Measurements from ENCODE around the gene SAFB2. TPM values are rescaled to one million over a fixed set of nuclear protein-coding genes. Genes with fewer than 3 reads are reported as not detected.

The SAFB2 gene
- total and polyA plus RNA-seq, 10 of the 15 experiments (the other 5 are each of a cell fraction or from before 2014, with no cell fraction given), result 4.5 to 89.2 (median 42.9) TPM

DNA sequence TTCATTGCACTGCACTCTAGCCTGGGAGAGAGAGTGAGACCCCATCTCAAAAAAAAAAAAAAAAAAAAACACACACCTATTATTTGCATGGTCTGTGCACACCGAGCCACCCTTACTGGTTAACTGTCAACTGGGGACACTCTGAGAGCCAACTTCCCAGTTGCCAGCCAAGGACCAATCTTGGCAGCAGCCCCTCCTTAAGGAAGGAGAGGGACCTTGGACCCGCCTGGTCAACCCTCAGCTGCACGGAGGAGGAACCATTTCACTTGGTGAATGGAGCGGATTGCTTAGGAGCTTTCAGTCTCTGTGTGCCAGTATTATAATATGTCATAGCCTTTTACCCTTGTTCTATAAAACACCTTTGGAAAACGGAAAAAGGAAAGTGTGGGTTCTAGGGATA, 32.8 kb upstream of the SAFB2 start (continued):
- no peak for TF ChIP-seq SMAD5 (IDR thresholded peaks at IDR 0.05; ENCODE audit: low read depth)
- TF ChIP-seq EZH2 (IDR thresholded peaks at IDR 0.05; ENCODE audit: borderline replicate concordance, control insufficient read depth, low read depth, low read length), result no peak
- TF ChIP-seq SMAD1 (IDR thresholded peaks at IDR 0.05; ENCODE audit: low read depth, partially characterized antibody), result no peak
- TF ChIP-seq CHD2 (IDR thresholded peaks at IDR 0.05; ENCODE audit: borderline replicate concordance, low read depth, low read length), result no peak
- no peak for TF ChIP-seq YY1 (IDR thresholded peaks at IDR 0.05; ENCODE audit: low read depth, low read length)
- no peak for TF ChIP-seq SMARCA5 (IDR thresholded peaks at IDR 0.05)
- TF ChIP-seq, protein P1, sequence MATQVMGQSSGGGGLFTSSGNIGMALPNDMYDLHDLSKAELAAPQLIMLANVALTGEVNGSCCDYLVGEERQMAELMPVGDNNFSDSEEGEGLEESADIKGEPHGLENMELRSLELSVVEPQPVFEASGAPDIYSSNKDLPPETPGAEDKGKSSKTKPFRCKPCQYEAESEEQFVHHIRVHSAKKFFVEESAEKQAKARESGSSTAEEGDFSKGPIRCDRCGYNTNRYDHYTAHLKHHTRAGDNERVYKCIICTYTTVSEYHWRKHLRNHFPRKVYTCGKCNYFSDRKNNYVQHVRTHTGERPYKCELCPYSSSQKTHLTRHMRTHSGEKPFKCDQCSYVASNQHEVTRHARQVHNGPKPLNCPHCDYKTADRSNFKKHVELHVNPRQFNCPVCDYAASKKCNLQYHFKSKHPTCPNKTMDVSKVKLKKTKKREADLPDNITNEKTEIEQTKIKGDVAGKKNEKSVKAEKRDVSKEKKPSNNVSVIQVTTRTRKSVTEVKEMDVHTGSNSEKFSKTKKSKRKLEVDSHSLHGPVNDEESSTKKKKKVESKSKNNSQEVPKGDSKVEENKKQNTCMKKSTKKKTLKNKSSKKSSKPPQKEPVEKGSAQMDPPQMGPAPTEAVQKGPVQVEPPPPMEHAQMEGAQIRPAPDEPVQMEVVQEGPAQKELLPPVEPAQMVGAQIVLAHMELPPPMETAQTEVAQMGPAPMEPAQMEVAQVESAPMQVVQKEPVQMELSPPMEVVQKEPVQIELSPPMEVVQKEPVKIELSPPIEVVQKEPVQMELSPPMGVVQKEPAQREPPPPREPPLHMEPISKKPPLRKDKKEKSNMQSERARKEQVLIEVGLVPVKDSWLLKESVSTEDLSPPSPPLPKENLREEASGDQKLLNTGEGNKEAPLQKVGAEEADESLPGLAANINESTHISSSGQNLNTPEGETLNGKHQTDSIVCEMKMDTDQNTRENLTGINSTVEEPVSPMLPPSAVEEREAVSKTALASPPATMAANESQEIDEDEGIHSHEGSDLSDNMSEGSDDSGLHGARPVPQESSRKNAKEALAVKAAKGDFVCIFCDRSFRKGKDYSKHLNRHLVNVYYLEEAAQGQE (IDR thresholded peaks at IDR 0.05; ENCODE audit: low read depth, low read length), result no peak

DNA sequence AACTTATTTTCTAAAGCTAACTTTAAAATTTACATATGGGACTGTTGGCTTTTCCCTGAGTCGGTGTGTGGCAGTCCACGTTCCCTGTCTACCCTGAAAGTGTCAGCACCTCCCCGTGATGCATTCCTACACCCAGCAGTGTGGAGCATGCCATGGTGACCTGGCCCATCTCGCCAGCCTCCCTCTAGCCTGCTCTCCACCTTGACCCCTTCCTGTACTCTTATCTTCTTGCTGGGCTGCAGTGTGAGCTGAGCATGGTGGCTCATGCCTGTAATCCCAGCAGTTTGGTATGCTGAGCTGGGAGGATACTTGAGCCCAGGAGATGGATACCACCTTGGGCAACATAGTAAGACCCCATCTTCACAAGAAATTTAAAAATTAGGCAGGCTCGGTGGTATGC, 32.4 kb upstream of the SAFB2 start:
- ChIA-PET POLR2A (no interaction called here), CTCF (interaction anchor here (1.2 to 1.5 kb wide), 2 partner anchors 10 to 35 kb away, joined by 3 read pairs; partner anchors contain the start of gene RPL36), RAD21 (ENCODE audit: unreplicated experiment) (no interaction called here), SMC1A (ENCODE audit: uncharacterized antibody, unreplicated experiment) (interaction anchor here (1.1 to 1.7 kb wide), 2 partner anchors 33 to 36 kb away, joined by 3 read pairs; no protein-coding TSS in a partner anchor)
- no peak overlapping the region for H3K27ac ChIP-seq (ENCODE audit: control insufficient read depth, insufficient read depth)
- DNase-seq (ENCODE audit: low read depth, low spot score) (no peak), ATAC-seq (no peak), FAIRE-seq (no peak)
- WGBS (ENCODE audit: insufficient coverage, insufficient replicate concordance, low lambda C conversion rate, missing lambda C conversion rate), result 100% methylated on average over 5 of the region's 5 CpGs
- BruUV-seq (replicated peaks), result no TSS peak
- no peaks in the 10 kb centered on the region for H4K20me1 ChIP-seq (ENCODE audit: control insufficient read depth, insufficient read depth)
- H3K27me3 ChIP-seq (replicated peaks in 1 of 2; ENCODE audit: control insufficient read depth in 2 of 2, insufficient read depth in 2 of 2, low read length in 1 of 2), result no peaks in the 10 kb centered on the region
- H2AFZ ChIP-seq (ENCODE audit: control insufficient read depth, low read depth, low read length), result no peak overlapping the region
- intact Hi-C loops (cut with micrococcal nuclease; ENCODE audit: unreplicated experiment) (no loop called here), in situ Hi-C loops (cut with MboI) (no loop called here)
- H3K4me2 ChIP-seq (ENCODE audit: control insufficient read depth, insufficient read depth), result no peak overlapping the region
- H3K36me3 ChIP-seq (ENCODE audit: control insufficient read depth in 2 of 2, insufficient read depth in 2 of 2, low read length in 1 of 2), result peaks cover 36 to 44% of the 10 kb centered on the region in 2 experiments
- no peak overlapping the region for H3K4me3 ChIP-seq
- H3K79me2 ChIP-seq (ENCODE audit: control insufficient read depth, insufficient read depth, low read length), result no peaks in the 10 kb centered on the region; the same call in 1 of the 2 replicates
- H3K9ac ChIP-seq (ENCODE audit: control insufficient read depth, insufficient read depth, low read length), result no peak overlapping the region
- no peaks in the 10 kb centered on the region for H3K9me3 ChIP-seq (replicated peaks; ENCODE audit: control insufficient read depth, insufficient read depth, low read length)
- H3K4me1 ChIP-seq (ENCODE audit: control insufficient read depth, insufficient read depth, low read length), result no peaks in the 10 kb centered on the region
- TF ChIP-seq, protein P2, sequence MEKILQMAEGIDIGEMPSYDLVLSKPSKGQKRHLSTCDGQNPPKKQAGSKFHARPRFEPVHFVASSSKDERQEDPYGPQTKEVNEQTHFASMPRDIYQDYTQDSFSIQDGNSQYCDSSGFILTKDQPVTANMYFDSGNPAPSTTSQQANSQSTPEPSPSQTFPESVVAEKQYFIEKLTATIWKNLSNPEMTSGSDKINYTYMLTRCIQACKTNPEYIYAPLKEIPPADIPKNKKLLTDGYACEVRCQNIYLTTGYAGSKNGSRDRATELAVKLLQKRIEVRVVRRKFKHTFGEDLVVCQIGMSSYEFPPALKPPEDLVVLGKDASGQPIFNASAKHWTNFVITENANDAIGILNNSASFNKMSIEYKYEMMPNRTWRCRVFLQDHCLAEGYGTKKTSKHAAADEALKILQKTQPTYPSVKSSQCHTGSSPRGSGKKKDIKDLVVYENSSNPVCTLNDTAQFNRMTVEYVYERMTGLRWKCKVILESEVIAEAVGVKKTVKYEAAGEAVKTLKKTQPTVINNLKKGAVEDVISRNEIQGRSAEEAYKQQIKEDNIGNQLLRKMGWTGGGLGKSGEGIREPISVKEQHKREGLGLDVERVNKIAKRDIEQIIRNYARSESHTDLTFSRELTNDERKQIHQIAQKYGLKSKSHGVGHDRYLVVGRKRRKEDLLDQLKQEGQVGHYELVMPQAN (conservative IDR thresholded peaks at IDR 0.05), result no peak
- TF ChIP-seq SPI1 (IDR thresholded peaks at IDR 0.05; ENCODE audit: borderline replicate concordance, insufficient read depth, low read depth, low read length) (no peak), ATF7 (IDR thresholded peaks at IDR 0.05; ENCODE audit: low read depth) (no peak), STAT1 (conservative IDR thresholded peaks at IDR 0.05) (no peak), RUNX3 (IDR thresholded peaks at IDR 0.05; ENCODE audit: low read length) (no peak), IRF4 (IDR thresholded peaks at IDR 0.05; ENCODE audit: low read depth, low read length) (no peak), TCF7 (IDR thresholded peaks at IDR 0.05; ENCODE audit: borderline replicate concordance) (no peak), TBL1XR1 (IDR thresholded peaks at IDR 0.05; ENCODE audit: low read depth, low read length) (no peak), RCOR1 (conservative IDR thresholded peaks at IDR 0.05; ENCODE audit: low read depth, low read length) (no peak), CHD2 (IDR thresholded peaks at IDR 0.05; ENCODE audit: borderline replicate concordance, low read depth, low read length) (no peak)
- TF ChIP-seq, protein P3, sequence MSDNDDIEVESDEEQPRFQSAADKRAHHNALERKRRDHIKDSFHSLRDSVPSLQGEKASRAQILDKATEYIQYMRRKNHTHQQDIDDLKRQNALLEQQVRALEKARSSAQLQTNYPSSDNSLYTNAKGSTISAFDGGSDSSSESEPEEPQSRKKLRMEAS (IDR thresholded peaks at IDR 0.05; ENCODE audit: low read depth, low read length), result no peak
- TF ChIP-seq, protein P4, sequence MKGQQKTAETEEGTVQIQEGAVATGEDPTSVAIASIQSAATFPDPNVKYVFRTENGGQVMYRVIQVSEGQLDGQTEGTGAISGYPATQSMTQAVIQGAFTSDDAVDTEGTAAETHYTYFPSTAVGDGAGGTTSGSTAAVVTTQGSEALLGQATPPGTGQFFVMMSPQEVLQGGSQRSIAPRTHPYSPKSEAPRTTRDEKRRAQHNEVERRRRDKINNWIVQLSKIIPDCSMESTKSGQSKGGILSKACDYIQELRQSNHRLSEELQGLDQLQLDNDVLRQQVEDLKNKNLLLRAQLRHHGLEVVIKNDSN (IDR thresholded peaks at IDR 0.05; ENCODE audit: borderline replicate concordance, extremely low read length, insufficient read depth, low read depth, low read length), result no peak
